NCI-H748 (cell line): ENCODE data around the gene PDZD2.
"Not testable (repeated sequence)": the region's sequence is repeated elsewhere in the genome, so short reads cannot be mapped to it uniquely, and the experiment has no call there.

Experiments
- DNase-seq: peaks from one replicate; lab custom pipeline; 2025; ENCODE audit not compliant: unreplicated experiment; lab: John Stamatoyannopoulos, UW

Gene PDZD2

GRCh38 chr5:31999470-31999869 is 360.5 kb downstream of the PDZD2 start:
- DNase-seq = no peak

- no peak for DNase-seq
These were observed 361.8 kb downstream of the PDZD2 start for GRCh38 chr5:32000731-32001130.

- DNase-seq = no peak
These were observed 362.4 kb downstream of the PDZD2 start for GRCh38 chr5:32001284-32001683.

- DNase-seq = no peak
These were observed 362.8 kb downstream of the PDZD2 start for GRCh38 chr5:32001707-32002106.

GRCh38 chr5:32002755-32003154 is 363.8 kb downstream of the PDZD2 start:
- no peak for DNase-seq

- DNase-seq = no peak
These were observed 365.1 kb downstream of the PDZD2 start for GRCh38 chr5:32003981-32004380.

GRCh38 chr5:32004404-32004803 is 365.5 kb downstream of the PDZD2 start:
- no peak for DNase-seq

GRCh38 chr5:32008746-32009145 is 369.8 kb downstream of the PDZD2 start:
- no peak for DNase-seq

GRCh38 chr5:32013658-32014057 is 374.7 kb downstream of the PDZD2 start:
- DNase-seq = no peak

GRCh38 chr5:32014096-32014745 is 375.3 kb downstream of the PDZD2 start:
- no peak for DNase-seq

- DNase-seq = not testable (repeated sequence)
These were observed 376.3 kb downstream of the PDZD2 start for GRCh38 chr5:32015262-32015661.

- no peak for DNase-seq
These were observed 378.9 kb downstream of the PDZD2 start for GRCh38 chr5:32017692-32018367.

- DNase-seq = no peak
These were observed 379.8 kb downstream of the PDZD2 start for GRCh38 chr5:32018476-32019436.

- DNase-seq = no peak
These were observed 381.3 kb downstream of the PDZD2 start for GRCh38 chr5:32020271-32020670.

GRCh38 chr5:32020946-32021345 is 382.0 kb downstream of the PDZD2 start:
- DNase-seq = no peak

GRCh38 chr5:32021771-32022170 is 382.8 kb downstream of the PDZD2 start:
- DNase-seq = no peak

- DNase-seq = no peak
These were observed 383.7 kb downstream of the PDZD2 start for GRCh38 chr5:32022638-32023037.

GRCh38 chr5:32023816-32024215 is 384.9 kb downstream of the PDZD2 start:
- no peak for DNase-seq

GRCh38 chr5:32024751-32025150 is 385.8 kb downstream of the PDZD2 start:
- DNase-seq = no peak

- no peak for DNase-seq
These were observed 388.3 kb downstream of the PDZD2 start for GRCh38 chr5:32027093-32027716.
